ENCODE data around the gene GSTM4.
"Not testable (repeated sequence)": the region's sequence is repeated elsewhere in the genome, so short reads cannot be mapped to it uniquely, and the experiment has no call there.

- TF ChIP-seq CTCF (conservative IDR thresholded peaks at IDR 0.05; ENCODE audit: low read depth, low read length); RAD21 (IDR thresholded peaks at IDR 0.05; ENCODE audit: low read length); RFX5 (IDR thresholded peaks at IDR 0.05; ENCODE audit: low read depth, low read length); POLR2A (IDR thresholded peaks at IDR 0.05; ENCODE audit: low read depth, low read length); CEBPB (IDR thresholded peaks at IDR 0.05; ENCODE audit: low read depth, low read length); CHD1 (IDR thresholded peaks at IDR 0.05; ENCODE audit: low read depth, low read length); MXI1 (IDR thresholded peaks at IDR 0.05; ENCODE audit: borderline replicate concordance, low read depth, low read length); MAZ (IDR thresholded peaks at IDR 0.05; ENCODE audit: borderline replicate concordance, low read depth, low read length); MAFK (IDR thresholded peaks at IDR 0.05; ENCODE audit: low read depth, low read length); NFE2L2 (IDR thresholded peaks at IDR 0.05; ENCODE audit: low read depth, low read length): not testable (repeated sequence)
- TF ChIP-seq, protein P1, sequence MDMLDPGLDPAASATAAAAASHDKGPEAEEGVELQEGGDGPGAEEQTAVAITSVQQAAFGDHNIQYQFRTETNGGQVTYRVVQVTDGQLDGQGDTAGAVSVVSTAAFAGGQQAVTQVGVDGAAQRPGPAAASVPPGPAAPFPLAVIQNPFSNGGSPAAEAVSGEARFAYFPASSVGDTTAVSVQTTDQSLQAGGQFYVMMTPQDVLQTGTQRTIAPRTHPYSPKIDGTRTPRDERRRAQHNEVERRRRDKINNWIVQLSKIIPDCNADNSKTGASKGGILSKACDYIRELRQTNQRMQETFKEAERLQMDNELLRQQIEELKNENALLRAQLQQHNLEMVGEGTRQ (IDR thresholded peaks at IDR 0.05; ENCODE audit: low read depth, low read length) = not testable (repeated sequence)
- TF ChIP-seq, protein P2, sequence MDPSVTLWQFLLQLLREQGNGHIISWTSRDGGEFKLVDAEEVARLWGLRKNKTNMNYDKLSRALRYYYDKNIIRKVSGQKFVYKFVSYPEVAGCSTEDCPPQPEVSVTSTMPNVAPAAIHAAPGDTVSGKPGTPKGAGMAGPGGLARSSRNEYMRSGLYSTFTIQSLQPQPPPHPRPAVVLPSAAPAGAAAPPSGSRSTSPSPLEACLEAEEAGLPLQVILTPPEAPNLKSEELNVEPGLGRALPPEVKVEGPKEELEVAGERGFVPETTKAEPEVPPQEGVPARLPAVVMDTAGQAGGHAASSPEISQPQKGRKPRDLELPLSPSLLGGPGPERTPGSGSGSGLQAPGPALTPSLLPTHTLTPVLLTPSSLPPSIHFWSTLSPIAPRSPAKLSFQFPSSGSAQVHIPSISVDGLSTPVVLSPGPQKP (IDR thresholded peaks at IDR 0.05; ENCODE audit: borderline replicate concordance, low read depth, low read length) = not testable (repeated sequence)
Observed at GRCh38 chr1:109685890-109686289, 30.0 kb downstream of the GSTM4 start.
